Bronchial epithelial cell (primary cell): ENCODE measurements around the gene PLD4. TPM values are rescaled to one million over a fixed set of nuclear protein-coding genes. Genes with fewer than 3 reads are reported as not detected.

Source experiments
- DNase-seq: peaks from one replicate; pipeline ENCODE4 v3.0.0-alpha.2; 2010; ENCODE audit warnings: low read depth
- FAIRE-seq: peaks from 2 replicates; lab custom pipeline; 2011; peaks lifted over from hg19 to GRCh38; lab: Jason Lieb, UNC
- H3K27me3 ChIP-seq: 2 replicates; pipeline ENCODE4 v1.5.1; 2011; ENCODE audit warnings: low read length; ENCODE audit not compliant: control insufficient read depth, insufficient read depth
- H3K36me3 ChIP-seq: 2 replicates; pipeline ENCODE4 v1.5.1; 2011; ENCODE audit warnings: low read length; ENCODE audit not compliant: control insufficient read depth, insufficient read depth
- H3K4me3 ChIP-seq: 2 replicates; pipeline ENCODE4 v1.5.1; 2011; ENCODE audit warnings: mild to moderate bottlenecking, low read depth, low read length, control low read depth
- total RNA-seq: library from RNA; depleted of rRNA; stranded (reverse); fragments of >200 nt; gene quantifications from 2 replicates; pipeline ENCODE4 v1.2.1, GENCODE V29; 2014
- TF ChIP-seq, protein P1 (sequence below): IDR thresholded peaks from 2 replicates; pipeline ENCODE4 v1.5.1; 2011; ENCODE audit warnings: mild to moderate bottlenecking, moderate library complexity, low read length, control low read depth, inconsistent platforms; ENCODE audit not compliant: insufficient read depth, severe bottlenecking

Gene PLD4
- total RNA-seq, 1 donor from 2014 or later, result not detected

DNA sequence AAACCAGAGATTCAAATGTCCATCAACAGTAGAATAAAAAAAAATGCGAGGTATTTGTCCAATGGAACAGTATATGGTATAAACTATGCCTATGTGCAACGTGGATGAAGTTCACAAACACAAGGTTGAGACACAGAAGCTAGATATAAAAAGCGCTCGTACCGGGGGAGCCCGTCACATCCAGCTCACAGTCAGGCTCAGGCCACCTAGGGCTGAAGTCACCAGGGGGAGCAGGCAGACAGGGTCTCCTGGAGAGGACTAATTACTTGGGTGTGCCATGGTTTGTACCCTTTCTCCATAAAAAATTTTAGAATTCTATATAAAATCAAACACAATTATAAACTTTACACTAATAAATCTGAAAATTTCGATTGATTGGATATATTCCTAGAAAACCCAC, 39.9 kb downstream of the PLD4 start:
- TF ChIP-seq, protein P1, sequence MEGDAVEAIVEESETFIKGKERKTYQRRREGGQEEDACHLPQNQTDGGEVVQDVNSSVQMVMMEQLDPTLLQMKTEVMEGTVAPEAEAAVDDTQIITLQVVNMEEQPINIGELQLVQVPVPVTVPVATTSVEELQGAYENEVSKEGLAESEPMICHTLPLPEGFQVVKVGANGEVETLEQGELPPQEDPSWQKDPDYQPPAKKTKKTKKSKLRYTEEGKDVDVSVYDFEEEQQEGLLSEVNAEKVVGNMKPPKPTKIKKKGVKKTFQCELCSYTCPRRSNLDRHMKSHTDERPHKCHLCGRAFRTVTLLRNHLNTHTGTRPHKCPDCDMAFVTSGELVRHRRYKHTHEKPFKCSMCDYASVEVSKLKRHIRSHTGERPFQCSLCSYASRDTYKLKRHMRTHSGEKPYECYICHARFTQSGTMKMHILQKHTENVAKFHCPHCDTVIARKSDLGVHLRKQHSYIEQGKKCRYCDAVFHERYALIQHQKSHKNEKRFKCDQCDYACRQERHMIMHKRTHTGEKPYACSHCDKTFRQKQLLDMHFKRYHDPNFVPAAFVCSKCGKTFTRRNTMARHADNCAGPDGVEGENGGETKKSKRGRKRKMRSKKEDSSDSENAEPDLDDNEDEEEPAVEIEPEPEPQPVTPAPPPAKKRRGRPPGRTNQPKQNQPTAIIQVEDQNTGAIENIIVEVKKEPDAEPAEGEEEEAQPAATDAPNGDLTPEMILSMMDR, result no peak
- Histone ChIP-seq H3K27me3 (no peaks in the 10 kb centered on the region), H3K4me3 (no peak overlapping the region), H3K36me3 (peaks cover 28% of the 10 kb centered on the region)
- DNase-seq (no peak), FAIRE-seq (no peak)

DNA sequence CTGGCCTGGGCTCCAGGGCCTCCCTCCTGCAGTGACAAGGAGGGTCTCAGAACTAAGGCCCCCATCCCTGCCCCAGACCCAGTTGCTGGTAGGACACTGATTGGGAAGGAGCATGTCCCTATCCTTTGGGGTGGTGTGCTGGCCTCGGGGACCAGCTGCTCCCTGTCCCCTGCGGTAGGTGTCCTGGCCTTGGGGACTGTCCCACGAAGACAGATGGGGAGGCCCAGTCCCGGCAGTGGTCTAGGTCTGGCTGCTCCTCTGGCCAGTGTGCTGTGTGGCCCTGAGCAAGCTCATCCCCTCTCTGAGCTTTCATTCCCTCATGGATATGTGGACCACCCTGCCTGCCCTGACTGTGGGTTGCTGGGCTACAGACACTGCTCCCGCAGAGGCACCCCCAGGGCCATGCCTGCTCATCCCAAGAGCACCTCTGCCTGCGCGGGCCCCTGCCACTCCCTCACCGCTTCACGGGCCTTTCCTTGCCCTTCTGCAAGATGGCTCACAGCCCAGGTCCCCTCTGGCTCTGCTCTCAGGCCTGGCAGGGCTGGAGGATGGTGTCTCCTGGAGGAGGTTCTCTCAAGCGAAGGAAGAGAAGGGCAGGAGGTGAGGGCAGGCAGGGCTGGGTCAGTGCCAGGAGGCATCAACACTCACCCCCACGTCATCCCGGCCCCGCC, 41.0 kb downstream of the PLD4 start:
- peaks cover 28% of the 10 kb centered on the region for H3K36me3 ChIP-seq
- DNase-seq (no peak), FAIRE-seq (no peak)
- H3K27me3 ChIP-seq, result no peaks in the 10 kb centered on the region
- no peak overlapping the region for H3K4me3 ChIP-seq
- TF ChIP-seq, protein P1, result no peak

DNA sequence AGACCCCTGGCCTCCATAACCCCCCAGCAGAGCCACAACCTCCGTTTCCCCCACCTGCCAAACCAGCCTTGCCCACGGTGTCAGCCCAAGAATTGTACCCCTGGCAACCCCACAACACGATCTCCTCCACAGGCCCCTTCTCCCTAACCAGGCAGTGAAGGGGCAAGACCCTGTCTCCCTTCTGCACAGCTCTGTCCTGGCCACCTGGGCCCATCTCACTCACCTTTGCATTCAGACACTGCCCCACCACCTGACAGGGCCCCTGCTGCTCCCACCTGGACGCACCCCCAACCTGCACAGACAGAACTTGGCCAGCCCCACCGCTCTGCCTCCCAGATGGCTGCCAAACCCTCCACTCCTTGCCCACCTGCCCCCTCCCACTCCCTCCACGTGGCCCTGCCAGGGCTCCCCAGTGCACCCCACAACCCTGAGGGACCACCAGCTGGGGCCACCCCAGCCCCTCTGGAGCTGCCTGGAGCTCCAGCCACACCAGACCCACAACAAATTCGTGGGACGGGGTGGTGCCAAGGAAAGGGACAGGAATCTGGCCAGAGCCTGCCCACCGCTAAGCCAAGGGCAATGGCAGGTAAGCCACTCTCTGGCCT, 41.7 kb downstream of the PLD4 start:
- Histone ChIP-seq H3K4me3 (no peak overlapping the region), H3K27me3 (no peaks in the 10 kb centered on the region), H3K36me3 (peaks cover 28% of the 10 kb centered on the region)
- FAIRE-seq (no peak), DNase-seq (no peak)
- TF ChIP-seq, protein P1, result no peak

DNA sequence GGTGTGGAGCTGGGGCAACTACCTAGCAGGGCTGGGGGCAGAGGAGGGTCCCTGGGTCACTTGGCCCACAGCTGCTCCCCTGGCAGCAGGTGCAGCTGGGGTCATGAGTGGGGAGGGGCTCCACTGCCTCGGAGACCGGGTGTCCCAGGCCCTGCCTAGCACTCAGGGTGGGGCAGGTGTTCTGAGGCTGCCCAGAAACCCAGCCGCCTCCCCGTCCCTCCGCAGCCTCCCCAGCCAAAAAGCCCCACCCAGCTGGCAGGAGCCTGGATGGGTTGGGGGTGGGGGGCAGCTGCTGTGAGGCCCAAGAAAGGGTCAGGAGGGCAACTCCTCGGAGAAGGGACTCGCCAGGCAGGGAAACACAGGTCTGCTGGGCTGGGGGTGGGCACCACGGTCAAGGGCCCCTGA, 42.3 kb downstream of the PLD4 start:
- TF ChIP-seq, protein P1, result no peak
- no peaks in the 10 kb centered on the region for H3K27me3 ChIP-seq
- H3K4me3 ChIP-seq, result peak overlapping the region; percentile 72
- FAIRE-seq (no peak), DNase-seq (no peak)
- H3K36me3 ChIP-seq, result peaks cover 24% of the 10 kb centered on the region

DNA sequence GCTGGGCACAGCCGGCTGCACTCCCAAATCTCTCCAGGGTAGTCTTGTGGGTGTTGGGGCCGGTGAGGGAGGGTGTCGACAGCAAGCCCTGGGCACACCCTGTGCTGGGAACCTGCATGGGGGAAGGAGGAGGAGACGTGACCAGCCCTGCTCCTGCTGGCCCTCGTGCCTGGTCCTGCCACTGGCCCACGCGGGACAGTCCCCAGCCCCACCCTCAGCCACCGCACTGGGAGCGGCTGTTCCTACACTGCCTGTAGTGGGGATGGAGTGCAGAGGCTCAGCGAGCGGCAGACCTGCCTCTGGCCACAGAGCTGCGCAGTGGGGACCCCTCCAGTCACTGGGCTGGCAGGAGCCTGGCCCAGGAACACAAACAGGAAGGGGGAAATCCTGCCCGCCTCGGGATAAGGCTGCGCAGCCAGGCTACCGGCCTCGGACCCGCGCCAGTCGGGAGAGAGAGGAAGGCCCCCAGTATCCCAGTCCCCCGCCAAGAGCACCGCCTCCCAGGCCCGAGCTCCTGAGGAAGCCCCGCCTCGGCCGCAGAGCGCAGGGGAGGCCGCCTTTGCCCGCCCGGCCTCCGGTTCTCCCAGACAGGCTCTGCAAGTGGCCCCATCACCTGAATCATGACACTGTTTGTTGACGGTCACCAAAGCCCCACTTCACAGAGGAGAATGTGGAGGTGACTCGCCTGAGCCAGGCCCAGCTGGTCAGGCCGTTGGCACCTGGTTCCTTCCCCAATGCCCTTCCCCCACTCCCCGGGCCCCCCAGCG, 42.9 kb downstream of the PLD4 start:
- TF ChIP-seq, protein P1, result no peak
- peak overlapping the region; percentile 72 for H3K4me3 ChIP-seq
- FAIRE-seq (peak; percentile 91), DNase-seq (peak; percentile 67)
- H3K27me3 ChIP-seq, result no peaks in the 10 kb centered on the region
- H3K36me3 ChIP-seq, result peaks cover 20% of the 10 kb centered on the region
